SH-SY5Y (cell line): ENCODE results near the gene CDH22.

Source experiments
- GATA2 ChIP-seq: IDR thresholded peaks from 2 replicates; pipeline ENCODE4 v1.6.1; 2011; ENCODE audit warnings: mild to moderate bottlenecking, low read depth, low read length
- GATA3 ChIP-seq: IDR thresholded peaks from 2 replicates; pipeline ENCODE4 v1.6.1; 2011; ENCODE audit warnings: low read depth, mild to moderate bottlenecking, low read length, moderate library complexity

DNA sequence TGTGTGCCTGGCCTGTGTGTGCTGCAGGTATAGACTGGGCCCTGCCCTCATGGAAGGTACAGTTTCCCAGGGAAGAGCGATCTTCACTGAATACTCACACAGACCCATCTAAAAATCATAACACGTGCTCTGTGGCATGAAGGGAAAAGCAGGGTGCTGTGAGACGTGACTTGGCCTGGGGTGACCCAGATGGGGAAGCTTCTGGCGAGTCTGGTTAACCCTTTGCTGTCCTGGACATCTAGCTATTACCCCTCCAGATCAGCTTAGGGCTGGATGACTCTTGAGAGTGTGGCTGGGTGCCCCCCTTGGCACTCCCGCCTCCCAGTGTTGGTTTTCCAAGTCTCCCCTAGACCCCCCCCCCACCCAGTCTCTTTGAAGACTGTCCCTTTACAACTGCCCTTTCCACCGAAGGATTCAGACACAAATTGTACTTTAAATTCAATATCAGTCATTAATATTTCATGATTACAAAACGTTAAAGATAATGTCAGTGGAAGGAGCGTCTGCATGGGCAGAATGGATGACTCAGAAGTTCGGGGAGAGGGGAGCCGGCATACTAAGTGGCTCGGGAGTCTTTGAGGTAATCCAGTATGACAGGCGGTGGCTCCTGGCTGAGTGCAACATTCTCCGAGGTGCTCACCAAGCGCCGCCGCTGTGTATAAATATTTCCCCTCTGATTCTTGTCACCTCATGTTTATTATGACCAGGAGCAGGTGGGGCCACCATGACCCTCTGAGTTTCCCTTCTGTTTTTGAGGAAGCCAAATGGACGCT lies 112.8 kb downstream of the CDH22 start:
- TF ChIP-seq GATA3 (no peak), GATA2 (no peak)
